HepG2 (cell line): ENCODE results near the gene COCH. TPM values are rescaled to one million over a fixed set of nuclear protein-coding genes. Genes with fewer than 3 reads are reported as not detected.

Source experiments
- BHLHE40 ChIP-seq: IDR thresholded peaks from 2 replicates; pipeline ENCODE4 v1.6.1; 2011; ENCODE audit warnings: low read length, improper control_type of control experiment
- ETV5 ChIP-seq: IDR thresholded peaks from 2 replicates; pipeline ENCODE4 v1.6.1; 2018; ENCODE audit warnings: missing biosample characterization, missing genetic modification reagents, inconsistent platforms, borderline replicate concordance
- GZF1 ChIP-seq: sonication (generic); formaldehyde crosslinking; IDR thresholded peaks from 2 replicates; pipeline ENCODE4 v1.5.1; 2020; ENCODE audit warnings: mild to moderate bottlenecking, missing genetic modification reagents
- RARA ChIP-seq: IDR thresholded peaks from 2 replicates; pipeline ENCODE4 v1.6.1; 2016; ENCODE audit warnings: missing genetic modification reagents, missing compliant biosample characterization
- SOX6 ChIP-seq, 2 experiments: fragments of 450-650 bp in 1 of 2; sonication (generic) in 1 of 2; formaldehyde crosslinking in 1 of 2; IDR thresholded peaks; 2 replicates each; pipeline versions ENCODE4 v1.4.0 to v1.6.1; 2017 to 2020; ENCODE audit warnings: antibody characterized with exemption in 1 of 2, mild to moderate bottlenecking in 1 of 2, missing genetic modification reagents in 1 of 2
- ZBTB44 ChIP-seq: sonication (generic); formaldehyde crosslinking; IDR thresholded peaks from 2 replicates; pipeline ENCODE4 v1.4.0; 2020; ENCODE audit warnings: missing genetic modification reagents
- ZNF570 ChIP-seq: sonication (generic); formaldehyde crosslinking; IDR thresholded peaks from 2 replicates; pipeline ENCODE4 v1.4.0; 2020; ENCODE audit warnings: mild to moderate bottlenecking, missing genetic modification reagents, borderline replicate concordance
- polyA plus RNA-seq, 8 experiments: library from polyadenylated mRNA; depleted of rRNA in 3 of 8; stranded (reverse) in 7 of 8; unstranded in 1 of 8; fragments of >200 nt; fragmentation: Illumina TruSeq in 4 of 8; extraction: Trizol in 4 of 8; gene quantifications; 2 replicates each; pipeline versions ENCODE4 v1.2.1 to v1.2.3, GENCODE V29; 2011 to 2016; ENCODE audit warnings: low read depth in 4 of 8, missing spikeins in 1 of 8, mixed read lengths in 1 of 8; ENCODE audit not compliant: insufficient read depth in 1 of 8
- total RNA-seq, 5 experiments: library from RNA; depleted of rRNA; stranded (reverse); fragments of >200 nt; fragmentation: Illumina TruSeq; extraction: Trizol; gene quantifications; 2 replicates each; pipeline ENCODE4 v1.2.3, GENCODE V29; 2016; ENCODE audit warnings: low read depth in 1 of 5
- TF ChIP-seq, protein P1 (sequence below): sonication (generic); formaldehyde crosslinking; IDR thresholded peaks from 2 replicates; pipeline ENCODE4 v1.5.1; 2020; ENCODE audit warnings: missing genetic modification reagents, mild to moderate bottlenecking, borderline replicate concordance
- TF ChIP-seq, protein P2 (sequence below): sonication (generic); formaldehyde crosslinking; IDR thresholded peaks from 2 replicates; pipeline ENCODE4; 2020; ENCODE audit warnings: missing genetic modification reagents, mild to moderate bottlenecking, borderline replicate concordance
- TF ChIP-seq, protein P3 (sequence below): IDR thresholded peaks from 2 replicates; pipeline ENCODE4 v1.6.1; 2016; ENCODE audit warnings: low read depth
- TF ChIP-seq, protein P4 (sequence below): sonication (generic); formaldehyde crosslinking; IDR thresholded peaks from 2 replicates; pipeline ENCODE4 v1.8.1; 2022; ENCODE audit warnings: low read depth, mild to moderate bottlenecking, missing genetic modification reagents
- TF ChIP-seq, protein P5 (sequence below): sonication (generic); formaldehyde crosslinking; IDR thresholded peaks from 2 replicates; pipeline ENCODE4 v1.4.0; 2020; ENCODE audit warnings: mild to moderate bottlenecking, missing genetic modification reagents, borderline replicate concordance

The COCH gene
- total and polyA plus RNA-seq, 2 of the 13 experiments (the other 11 are each of a cell fraction or from before 2014, with no cell fraction given) = 78.2 to 79.3 TPM

DNA sequence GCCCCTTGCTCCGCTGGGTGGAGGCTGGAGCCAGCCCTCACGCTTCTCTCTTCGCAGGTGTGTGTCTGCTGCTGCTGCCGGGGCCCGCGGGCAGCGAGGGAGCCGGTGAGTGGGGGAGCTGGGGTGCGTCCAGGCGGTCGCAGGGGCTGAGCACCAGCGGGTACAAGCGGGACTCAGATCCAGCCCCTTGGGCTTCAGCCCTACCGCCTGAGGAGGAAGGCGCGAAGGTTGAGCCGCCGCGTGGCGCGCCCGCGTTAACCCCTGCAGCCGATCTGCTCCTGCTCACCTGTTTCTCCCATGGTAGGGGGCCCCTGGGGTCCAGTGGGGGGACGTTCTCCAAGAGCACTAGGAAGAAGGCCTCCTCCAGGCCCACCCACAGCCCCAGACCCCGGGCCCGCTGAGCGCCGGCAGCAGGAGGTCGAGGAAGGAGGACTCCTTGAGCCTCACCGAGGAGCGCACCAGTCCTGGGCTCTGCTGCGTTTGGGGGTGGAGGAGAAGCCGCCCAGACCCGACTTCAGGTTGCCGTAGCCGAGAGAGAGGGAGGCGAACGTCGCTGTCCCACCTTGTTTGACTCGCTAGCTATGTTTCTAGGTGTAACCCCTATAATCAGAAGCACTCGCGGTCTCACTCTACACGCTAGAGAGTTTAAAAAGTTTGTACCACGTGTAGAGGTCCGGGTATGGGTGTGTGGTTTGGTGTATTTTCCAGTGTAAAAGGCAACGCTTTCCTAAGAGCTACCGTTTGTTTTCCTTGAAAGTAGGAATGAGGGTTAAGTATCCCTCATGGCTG is 834 bp downstream of the COCH start (continued):
- TF ChIP-seq, protein P1, sequence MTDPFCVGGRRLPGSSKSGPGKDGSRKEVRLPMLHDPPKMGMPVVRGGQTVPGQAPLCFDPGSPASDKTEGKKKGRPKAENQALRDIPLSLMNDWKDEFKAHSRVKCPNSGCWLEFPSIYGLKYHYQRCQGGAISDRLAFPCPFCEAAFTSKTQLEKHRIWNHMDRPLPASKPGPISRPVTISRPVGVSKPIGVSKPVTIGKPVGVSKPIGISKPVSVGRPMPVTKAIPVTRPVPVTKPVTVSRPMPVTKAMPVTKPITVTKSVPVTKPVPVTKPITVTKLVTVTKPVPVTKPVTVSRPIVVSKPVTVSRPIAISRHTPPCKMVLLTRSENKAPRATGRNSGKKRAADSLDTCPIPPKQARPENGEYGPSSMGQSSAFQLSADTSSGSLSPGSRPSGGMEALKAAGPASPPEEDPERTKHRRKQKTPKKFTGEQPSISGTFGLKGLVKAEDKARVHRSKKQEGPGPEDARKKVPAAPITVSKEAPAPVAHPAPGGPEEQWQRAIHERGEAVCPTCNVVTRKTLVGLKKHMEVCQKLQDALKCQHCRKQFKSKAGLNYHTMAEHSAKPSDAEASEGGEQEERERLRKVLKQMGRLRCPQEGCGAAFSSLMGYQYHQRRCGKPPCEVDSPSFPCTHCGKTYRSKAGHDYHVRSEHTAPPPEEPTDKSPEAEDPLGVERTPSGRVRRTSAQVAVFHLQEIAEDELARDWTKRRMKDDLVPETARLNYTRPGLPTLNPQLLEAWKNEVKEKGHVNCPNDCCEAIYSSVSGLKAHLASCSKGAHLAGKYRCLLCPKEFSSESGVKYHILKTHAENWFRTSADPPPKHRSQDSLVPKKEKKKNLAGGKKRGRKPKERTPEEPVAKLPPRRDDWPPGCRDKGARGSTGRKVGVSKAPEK = peak; percentile 79; the same call in 1 of the 2 replicates
- TF ChIP-seq, protein P2, sequence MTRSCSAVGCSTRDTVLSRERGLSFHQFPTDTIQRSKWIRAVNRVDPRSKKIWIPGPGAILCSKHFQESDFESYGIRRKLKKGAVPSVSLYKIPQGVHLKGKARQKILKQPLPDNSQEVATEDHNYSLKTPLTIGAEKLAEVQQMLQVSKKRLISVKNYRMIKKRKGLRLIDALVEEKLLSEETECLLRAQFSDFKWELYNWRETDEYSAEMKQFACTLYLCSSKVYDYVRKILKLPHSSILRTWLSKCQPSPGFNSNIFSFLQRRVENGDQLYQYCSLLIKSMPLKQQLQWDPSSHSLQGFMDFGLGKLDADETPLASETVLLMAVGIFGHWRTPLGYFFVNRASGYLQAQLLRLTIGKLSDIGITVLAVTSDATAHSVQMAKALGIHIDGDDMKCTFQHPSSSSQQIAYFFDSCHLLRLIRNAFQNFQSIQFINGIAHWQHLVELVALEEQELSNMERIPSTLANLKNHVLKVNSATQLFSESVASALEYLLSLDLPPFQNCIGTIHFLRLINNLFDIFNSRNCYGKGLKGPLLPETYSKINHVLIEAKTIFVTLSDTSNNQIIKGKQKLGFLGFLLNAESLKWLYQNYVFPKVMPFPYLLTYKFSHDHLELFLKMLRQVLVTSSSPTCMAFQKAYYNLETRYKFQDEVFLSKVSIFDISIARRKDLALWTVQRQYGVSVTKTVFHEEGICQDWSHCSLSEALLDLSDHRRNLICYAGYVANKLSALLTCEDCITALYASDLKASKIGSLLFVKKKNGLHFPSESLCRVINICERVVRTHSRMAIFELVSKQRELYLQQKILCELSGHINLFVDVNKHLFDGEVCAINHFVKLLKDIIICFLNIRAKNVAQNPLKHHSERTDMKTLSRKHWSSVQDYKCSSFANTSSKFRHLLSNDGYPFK (CRISPR knock-in tag) = peak; percentile 35; the same call in 1 of the 2 replicates
- peak; percentile 38 for TF ChIP-seq GZF1 (CRISPR knock-in tag)
- no peak for TF ChIP-seq ZNF570 (CRISPR knock-in tag)
- TF ChIP-seq ZBTB44 (CRISPR knock-in tag) = no peak
- TF ChIP-seq SOX6 (IDR thresholded peaks at IDR 0.05) = no peak
- TF ChIP-seq SOX6 (CRISPR knock-in tag; IDR thresholded peaks at IDR 0.05) = no peak
- TF ChIP-seq, protein P3, sequence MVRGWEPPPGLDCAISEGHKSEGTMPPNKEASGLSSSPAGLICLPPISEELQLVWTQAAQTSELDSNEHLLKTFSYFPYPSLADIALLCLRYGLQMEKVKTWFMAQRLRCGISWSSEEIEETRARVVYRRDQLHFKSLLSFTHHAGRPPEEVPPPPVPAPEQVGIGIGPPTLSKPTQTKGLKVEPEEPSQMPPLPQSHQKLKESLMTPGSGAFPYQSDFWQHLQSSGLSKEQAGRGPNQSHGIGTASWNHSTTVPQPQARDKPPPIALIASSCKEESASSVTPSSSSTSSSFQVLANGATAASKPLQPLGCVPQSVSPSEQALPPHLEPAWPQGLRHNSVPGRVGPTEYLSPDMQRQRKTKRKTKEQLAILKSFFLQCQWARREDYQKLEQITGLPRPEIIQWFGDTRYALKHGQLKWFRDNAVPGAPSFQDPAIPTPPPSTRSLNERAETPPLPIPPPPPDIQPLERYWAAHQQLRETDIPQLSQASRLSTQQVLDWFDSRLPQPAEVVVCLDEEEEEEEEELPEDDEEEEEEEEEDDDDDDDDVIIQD (CRISPR knock-in tag) = no peak; the same call in 1 of the 2 replicates
- TF ChIP-seq, protein P4, sequence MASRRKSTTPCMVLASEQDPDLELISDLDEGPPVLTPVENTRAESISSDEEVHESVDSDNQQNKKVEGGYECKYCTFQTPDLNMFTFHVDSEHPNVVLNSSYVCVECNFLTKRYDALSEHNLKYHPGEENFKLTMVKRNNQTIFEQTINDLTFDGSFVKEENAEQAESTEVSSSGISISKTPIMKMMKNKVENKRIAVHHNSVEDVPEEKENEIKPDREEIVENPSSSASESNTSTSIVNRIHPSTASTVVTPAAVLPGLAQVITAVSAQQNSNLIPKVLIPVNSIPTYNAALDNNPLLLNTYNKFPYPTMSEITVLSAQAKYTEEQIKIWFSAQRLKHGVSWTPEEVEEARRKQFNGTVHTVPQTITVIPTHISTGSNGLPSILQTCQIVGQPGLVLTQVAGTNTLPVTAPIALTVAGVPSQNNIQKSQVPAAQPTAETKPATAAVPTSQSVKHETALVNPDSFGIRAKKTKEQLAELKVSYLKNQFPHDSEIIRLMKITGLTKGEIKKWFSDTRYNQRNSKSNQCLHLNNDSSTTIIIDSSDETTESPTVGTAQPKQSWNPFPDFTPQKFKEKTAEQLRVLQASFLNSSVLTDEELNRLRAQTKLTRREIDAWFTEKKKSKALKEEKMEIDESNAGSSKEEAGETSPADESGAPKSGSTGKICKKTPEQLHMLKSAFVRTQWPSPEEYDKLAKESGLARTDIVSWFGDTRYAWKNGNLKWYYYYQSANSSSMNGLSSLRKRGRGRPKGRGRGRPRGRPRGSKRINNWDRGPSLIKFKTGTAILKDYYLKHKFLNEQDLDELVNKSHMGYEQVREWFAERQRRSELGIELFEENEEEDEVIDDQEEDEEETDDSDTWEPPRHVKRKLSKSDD (CRISPR knock-in tag) = 0 out of 2 replicates have a peak, but pooled peaks have one; percentile 59
- no peak for TF ChIP-seq BHLHE40
- 0 out of 2 replicates have a peak, but pooled peaks have one; percentile 3 for TF ChIP-seq ETV5 (CRISPR knock-in tag)
- TF ChIP-seq RARA (CRISPR knock-in tag) = no peak
- TF ChIP-seq, protein P5, sequence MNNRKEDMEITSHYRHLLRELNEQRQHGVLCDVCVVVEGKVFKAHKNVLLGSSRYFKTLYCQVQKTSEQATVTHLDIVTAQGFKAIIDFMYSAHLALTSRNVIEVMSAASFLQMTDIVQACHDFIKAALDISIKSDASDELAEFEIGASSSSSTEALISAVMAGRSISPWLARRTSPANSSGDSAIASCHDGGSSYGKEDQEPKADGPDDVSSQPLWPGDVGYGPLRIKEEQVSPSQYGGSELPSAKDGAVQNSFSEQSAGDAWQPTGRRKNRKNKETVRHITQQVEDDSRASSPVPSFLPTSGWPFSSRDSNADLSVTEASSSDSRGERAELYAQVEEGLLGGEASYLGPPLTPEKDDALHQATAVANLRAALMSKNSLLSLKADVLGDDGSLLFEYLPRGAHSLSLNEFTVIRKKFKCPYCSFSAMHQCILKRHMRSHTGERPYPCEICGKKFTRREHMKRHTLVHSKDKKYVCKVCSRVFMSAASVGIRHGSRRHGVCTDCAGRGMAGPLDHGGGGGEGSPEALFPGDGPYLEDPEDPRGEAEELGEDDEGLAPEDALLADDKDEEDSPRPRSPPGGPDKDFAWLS = peak; percentile 91; the same call in 1 of the 2 replicates
